K562 treated with DMSO at 1 percent for 12 hours (cell line): ENCODE data around the gene PCBD2. TPM values are rescaled to one million over a fixed set of nuclear protein-coding genes. Genes with fewer than 3 reads are reported as not detected.

Experiments
- total RNA-seq: library from RNA; unstranded; fragments of 300-600 nt; gene quantifications from 2 replicates; pipeline ENCODE4 v1.2.3, GENCODE V29; 2022; ENCODE audit not compliant: insufficient read depth

Gene PCBD2
- 2.0 and 6.3 TPM in 2 replicates for total RNA-seq

DNA sequence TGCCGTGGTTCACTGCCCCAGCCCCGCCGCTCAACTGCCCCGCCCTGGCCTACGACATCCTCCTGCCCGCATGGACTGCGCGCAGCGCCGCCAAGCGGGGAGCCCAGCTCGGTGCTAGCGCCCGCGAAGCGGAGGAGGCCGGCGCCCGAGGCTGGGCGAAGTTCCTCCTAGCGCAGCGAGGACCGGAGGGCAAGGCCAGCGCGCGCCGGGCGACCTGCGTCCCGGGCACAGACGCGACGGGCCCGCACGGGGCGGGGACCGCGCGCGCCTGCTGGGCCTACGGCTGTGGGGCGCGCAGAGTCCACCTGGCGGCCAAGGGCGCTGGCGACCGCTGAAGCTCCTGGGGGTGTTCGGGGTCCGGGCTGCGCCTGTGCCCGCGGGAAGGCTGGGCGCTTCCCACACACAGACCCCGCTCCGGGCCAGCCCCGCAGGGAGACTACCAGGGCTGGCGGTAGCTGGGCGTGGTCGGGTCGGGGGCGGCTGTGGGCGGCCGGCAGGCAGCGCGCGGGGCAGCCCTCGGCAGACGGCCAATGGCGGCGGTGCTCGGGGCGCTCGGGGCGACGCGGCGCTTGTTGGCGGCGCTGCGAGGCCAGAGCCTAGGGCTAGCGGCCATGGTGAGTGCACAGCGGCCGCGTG lies at the start of gene PCBD2:
Gene PCBD2 (plus strand): TSS at position 522 of the 636 bp plus-strand sequence. CDS start 9 bp downstream, at position 531.

GRCh38 chr5:134873987-134874830 lies 30.7 kb upstream of the PCBD2 start, which contains the start of gene TXNDC15:
Gene TXNDC15, plus strand, starts transcription at chr5:134874371. Its CDS starts 57 bp downstream, at chr5:134874428.

DNA sequence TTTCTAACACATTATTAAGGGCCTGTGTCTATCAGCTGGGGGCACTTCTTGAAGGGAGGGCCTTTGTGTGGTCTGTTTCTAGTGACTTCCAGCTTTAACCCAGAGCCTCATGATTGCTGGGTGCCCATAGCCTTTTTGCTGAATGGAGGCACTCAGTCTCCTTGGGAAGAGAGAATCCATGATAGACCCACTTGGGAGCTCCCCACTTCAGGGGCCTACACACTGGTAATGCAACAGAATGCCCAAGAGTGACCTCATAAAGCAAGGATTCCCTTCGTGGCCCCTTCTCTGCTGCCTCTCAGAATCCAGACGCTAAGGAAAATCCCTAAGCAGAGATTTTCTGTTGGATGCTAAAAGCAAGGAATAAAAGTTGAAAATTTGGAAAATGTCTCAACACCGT lies 62.7 kb downstream of the PCBD2 start, which contains the start of gene CATSPER3:
Gene CATSPER3 (plus strand): TSS at position 301 of the 400 bp plus-strand sequence. CDS start 85 bp downstream, at position 386.

Other genes starting within 250 kb of the PCBD2 start
- gene CAMLG, start 166.6 kb upstream of the PCBD2 start, total RNA-seq, result 31.0 and 32.7 TPM in 2 replicates
- 18.4 and 45.5 TPM in 2 replicates for gene DDX46, start 146.4 kb upstream of the PCBD2 start, total RNA-seq
- gene C5orf24, start 59.2 kb upstream of the PCBD2 start, total RNA-seq, result 8.1 and 26.7 TPM in 2 replicates
- 3.0 and 13.3 TPM in 2 replicates for gene TXNDC15, start 30.8 kb upstream of the PCBD2 start, total RNA-seq
- gene CATSPER3, start 62.8 kb downstream of the PCBD2 start, total RNA-seq, result not detected in 2 replicates
- gene PITX1, start 129.1 kb downstream of the PCBD2 start, total RNA-seq, result 76.3 and 85.5 TPM in 2 replicates